ENCODE data around the gene ADAR. TPM values are rescaled to one million over a fixed set of nuclear protein-coding genes. Genes with fewer than 3 reads are reported as not detected.
A peak's percentile ranks its signal among the peaks of the same experiment; 100 is the strongest.

The ADAR gene
- total and polyA plus RNA-seq, 4 donors, result 27.1 to 141 (median 107) TPM

GRCh38 chr1:154623358-154623757 lies 15.4 kb upstream of the ADAR start:
- Histone ChIP-seq H3K36me3 (ENCODE audit: control insufficient read depth in 4 of 4, insufficient read depth in 4 of 4, low read length in 4 of 4) (peaks cover 0 to 8% (median 3%) of the 10 kb centered on the region in 4 donors), H3K27me3 (ENCODE audit: control insufficient read depth in 3 of 3, insufficient read depth in 3 of 3, low read length in 2 of 3) (no peaks in the 10 kb centered on the region), H3K9ac (ENCODE audit: insufficient read depth in 1 of 2, low read length in 2 of 2) (no peak overlapping the region), H3K9me3 (ENCODE audit: control insufficient read depth in 4 of 4, insufficient read depth in 3 of 4, low read length in 3 of 4) (no peaks in the 10 kb centered on the region), H3K4me1 (ENCODE audit: control insufficient read depth in 5 of 5, insufficient read depth in 5 of 5, low read length in 5 of 5) (peaks cover 0 to 11% (median 9%) of the 10 kb centered on the region in 5 donors), H3K4me3 (no peak overlapping the region), H3K27ac (ENCODE audit: low read depth in 1 of 2, low read length in 1 of 2) (no peak overlapping the region)
- ATAC-seq (ENCODE audit: insufficient read depth, low FRiP score) (peak; percentile 35), DNase-seq (no peak)
- no peak for TF ChIP-seq CTCF (IDR thresholded peaks at IDR 0.05; ENCODE audit: control extremely low read depth, extremely low read depth)
- WGBS, 2 donors, result 47 to 78% methylated on average over 3 of the region's 3 CpGs

GRCh38 chr1:154622503-154623039 lies 14.6 kb upstream of the ADAR start:
- Histone ChIP-seq H3K27me3 (ENCODE audit: control insufficient read depth in 3 of 3, insufficient read depth in 3 of 3, low read length in 2 of 3) (no peaks in the 10 kb centered on the region), H3K9me3 (ENCODE audit: control insufficient read depth in 4 of 4, insufficient read depth in 3 of 4, low read length in 3 of 4) (no peaks in the 10 kb centered on the region), H3K36me3 (ENCODE audit: control insufficient read depth in 4 of 4, insufficient read depth in 4 of 4, low read length in 4 of 4) (peaks cover 0 to 8% (median 3%) of the 10 kb centered on the region in 4 donors), H3K27ac (ENCODE audit: low read depth in 1 of 2, low read length in 1 of 2) (peak overlapping the region in 1 of 2 donors; percentile 33), H3K4me1 (ENCODE audit: control insufficient read depth in 5 of 5, insufficient read depth in 5 of 5, low read length in 5 of 5) (peaks cover 0 to 11% (median 9%) of the 10 kb centered on the region in 5 donors), H3K4me3 (no peak overlapping the region), H3K9ac (ENCODE audit: insufficient read depth in 1 of 2, low read length in 2 of 2) (no peak overlapping the region)
- ATAC-seq (ENCODE audit: insufficient read depth, low FRiP score) (no peak), DNase-seq (no peak)
- TF ChIP-seq CTCF (IDR thresholded peaks at IDR 0.05; ENCODE audit: control extremely low read depth, extremely low read depth), result no peak

- WGBS, 2 donors, result 84 to 89% methylated on average over 5 of the region's 5 CpGs
- H3K9me3 ChIP-seq (ENCODE audit: control insufficient read depth in 4 of 4, insufficient read depth in 3 of 4, low read length in 3 of 4), result no peaks in the 10 kb centered on the region
- DNase-seq, result no peak
- H3K4me1 ChIP-seq (ENCODE audit: control insufficient read depth in 5 of 5, insufficient read depth in 5 of 5, low read length in 5 of 5), result peaks cover 0 to 13% (median 5%) of the 10 kb centered on the region in 5 donors
- no peak overlapping the region for H3K4me3 ChIP-seq
- H3K27ac ChIP-seq (ENCODE audit: low read depth in 1 of 2, low read length in 1 of 2), result peak overlapping the region in 1 of 2 donors; percentile 33
- TF ChIP-seq CTCF (IDR thresholded peaks at IDR 0.05; ENCODE audit: control extremely low read depth, extremely low read depth), result no peak
- ATAC-seq (ENCODE audit: insufficient read depth, low FRiP score), result no peak
- no peaks in the 10 kb centered on the region for H3K27me3 ChIP-seq (ENCODE audit: control insufficient read depth in 3 of 3, insufficient read depth in 3 of 3, low read length in 2 of 3)
- peaks cover 0 to 8% (median 3%) of the 10 kb centered on the region in 4 donors for H3K36me3 ChIP-seq (ENCODE audit: control insufficient read depth in 4 of 4, insufficient read depth in 4 of 4, low read length in 4 of 4)
- H3K9ac ChIP-seq (ENCODE audit: insufficient read depth in 1 of 2, low read length in 2 of 2), result no peak overlapping the region
Measured at GRCh38 chr1:154621875-154622274, 13.9 kb upstream of the ADAR start.

GRCh38 chr1:154620751-154621150 lies 12.8 kb upstream of the ADAR start:
- TF ChIP-seq CTCF (IDR thresholded peaks at IDR 0.05; ENCODE audit: control extremely low read depth, extremely low read depth), result no peak
- ATAC-seq (ENCODE audit: insufficient read depth, low FRiP score) (no peak), DNase-seq (no peak)
- peaks cover 0 to 8% (median 3%) of the 10 kb centered on the region in 4 donors for H3K36me3 ChIP-seq (ENCODE audit: control insufficient read depth in 4 of 4, insufficient read depth in 4 of 4, low read length in 4 of 4)
- peaks cover 0 to 20% (median 3%) of the 10 kb centered on the region in 5 donors for H3K4me1 ChIP-seq (ENCODE audit: control insufficient read depth in 5 of 5, insufficient read depth in 5 of 5, low read length in 5 of 5)
- no peaks in the 10 kb centered on the region for H3K9me3 ChIP-seq (ENCODE audit: control insufficient read depth in 4 of 4, insufficient read depth in 3 of 4, low read length in 3 of 4)
- H3K27me3 ChIP-seq (ENCODE audit: control insufficient read depth in 3 of 3, insufficient read depth in 3 of 3, low read length in 2 of 3), result no peaks in the 10 kb centered on the region
- no peak overlapping the region for H3K9ac ChIP-seq (ENCODE audit: insufficient read depth in 1 of 2, low read length in 2 of 2)
- 71 to 76% methylated on average over 3 of the region's 3 CpGs for WGBS, 2 donors
- no peak overlapping the region for H3K4me3 ChIP-seq
- H3K27ac ChIP-seq (ENCODE audit: low read depth in 1 of 2, low read length in 1 of 2), result no peak overlapping the region

Measured in lung (tissue), 12 donors.